Measurements from ENCODE around the gene RECQL. TPM values are rescaled to one million over a fixed set of nuclear protein-coding genes. Genes with fewer than 3 reads are reported as not detected.

Gene RECQL
- total RNA-seq, 1 experiment from 2014 or later: 38.2 TPM

- Histone ChIP-seq H3K9ac (ENCODE audit: low read length) (no peak overlapping the region), H3K4me3 (ENCODE audit: low read length) (no peak overlapping the region), H3F3A (ENCODE audit: low read length, unreplicated experiment) (no peaks in the 10 kb centered on the region), H3K4me1 (ENCODE audit: insufficient read depth, low read length) (no peaks in the 10 kb centered on the region), H3K36me3 (ENCODE audit: low read depth, low read length) (peaks cover 9% of the 10 kb centered on the region), H2AFZ (ENCODE audit: low read length) (no peak overlapping the region), H3K27ac (ENCODE audit: low read length) (no peak overlapping the region), H4K20me1 (ENCODE audit: low read length) (no peaks in the 10 kb centered on the region), H3K9me2 (replicated peaks; ENCODE audit: low read length) (no peaks in the 10 kb centered on the region), H3K4me2 (ENCODE audit: low read length) (no peak overlapping the region), H3K27me3 (ENCODE audit: low read length) (no peaks in the 10 kb centered on the region), H3K79me2 (ENCODE audit: low read length) (no peaks in the 10 kb centered on the region), H3K9me3 (ENCODE audit: low read length) (no peaks in the 10 kb centered on the region)
- ATAC-seq (no peak), DNase-seq (no peak)
- intact Hi-C loops (cut with micrococcal nuclease): no loop called here
- TF ChIP-seq EZH2 (IDR thresholded peaks at IDR 0.05; ENCODE audit: low read length, unreplicated experiment): no peak
- TF ChIP-seq EZH2phosphoT487 (IDR thresholded peaks at IDR 0.05; ENCODE audit: borderline replicate concordance, low read length): no peak
- TF ChIP-seq, protein P1, sequence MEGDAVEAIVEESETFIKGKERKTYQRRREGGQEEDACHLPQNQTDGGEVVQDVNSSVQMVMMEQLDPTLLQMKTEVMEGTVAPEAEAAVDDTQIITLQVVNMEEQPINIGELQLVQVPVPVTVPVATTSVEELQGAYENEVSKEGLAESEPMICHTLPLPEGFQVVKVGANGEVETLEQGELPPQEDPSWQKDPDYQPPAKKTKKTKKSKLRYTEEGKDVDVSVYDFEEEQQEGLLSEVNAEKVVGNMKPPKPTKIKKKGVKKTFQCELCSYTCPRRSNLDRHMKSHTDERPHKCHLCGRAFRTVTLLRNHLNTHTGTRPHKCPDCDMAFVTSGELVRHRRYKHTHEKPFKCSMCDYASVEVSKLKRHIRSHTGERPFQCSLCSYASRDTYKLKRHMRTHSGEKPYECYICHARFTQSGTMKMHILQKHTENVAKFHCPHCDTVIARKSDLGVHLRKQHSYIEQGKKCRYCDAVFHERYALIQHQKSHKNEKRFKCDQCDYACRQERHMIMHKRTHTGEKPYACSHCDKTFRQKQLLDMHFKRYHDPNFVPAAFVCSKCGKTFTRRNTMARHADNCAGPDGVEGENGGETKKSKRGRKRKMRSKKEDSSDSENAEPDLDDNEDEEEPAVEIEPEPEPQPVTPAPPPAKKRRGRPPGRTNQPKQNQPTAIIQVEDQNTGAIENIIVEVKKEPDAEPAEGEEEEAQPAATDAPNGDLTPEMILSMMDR (conservative IDR thresholded peaks at IDR 0.05; ENCODE audit: low read depth, low read length): no peak
- ChIA-PET POLR2A (ENCODE audit: unreplicated experiment) (no interaction called here), CTCF (no interaction called here)
- no TSS peak for BruUV-seq (replicated peaks)
Observed at GRCh38 chr12:21518451-21518850, 17.0 kb upstream of the RECQL start.

GRCh38 chr12:21516281-21516680, 14.8 kb upstream of the RECQL start:
- peaks cover 9% of the 10 kb centered on the region for H3K36me3 ChIP-seq (ENCODE audit: low read depth, low read length)
- H3K9me2 ChIP-seq (replicated peaks; ENCODE audit: low read length): no peaks in the 10 kb centered on the region
- TF ChIP-seq EZH2phosphoT487 (IDR thresholded peaks at IDR 0.05; ENCODE audit: borderline replicate concordance, low read length) (no peak), EZH2 (IDR thresholded peaks at IDR 0.05; ENCODE audit: low read length, unreplicated experiment) (no peak)
- TF ChIP-seq, protein P1 (conservative IDR thresholded peaks at IDR 0.05; ENCODE audit: low read depth, low read length): no peak
- no peaks in the 10 kb centered on the region for H3K27me3 ChIP-seq (ENCODE audit: low read length)
- intact Hi-C loops (cut with micrococcal nuclease): no loop called here
- CTCF ChIA-PET: no interaction called here
- POLR2A ChIA-PET (ENCODE audit: unreplicated experiment): no interaction called here
- H3K4me1 ChIP-seq (ENCODE audit: insufficient read depth, low read length): no peaks in the 10 kb centered on the region
- DNase-seq (no peak), ATAC-seq (no peak)
- H3K4me2 ChIP-seq (ENCODE audit: low read length): no peak overlapping the region
- H2AFZ ChIP-seq (ENCODE audit: low read length): no peak overlapping the region
- H4K20me1 ChIP-seq (ENCODE audit: low read length): no peaks in the 10 kb centered on the region
- no peak overlapping the region for H3K27ac ChIP-seq (ENCODE audit: low read length)
- no TSS peak for BruUV-seq (replicated peaks)
- no peaks in the 10 kb centered on the region for H3F3A ChIP-seq (ENCODE audit: low read length, unreplicated experiment)
- H3K4me3 ChIP-seq (ENCODE audit: low read length): no peak overlapping the region
- no peaks in the 10 kb centered on the region for H3K9me3 ChIP-seq (ENCODE audit: low read length)
- H3K79me2 ChIP-seq (ENCODE audit: low read length): no peaks in the 10 kb centered on the region
- no peak overlapping the region for H3K9ac ChIP-seq (ENCODE audit: low read length)

DNA sequence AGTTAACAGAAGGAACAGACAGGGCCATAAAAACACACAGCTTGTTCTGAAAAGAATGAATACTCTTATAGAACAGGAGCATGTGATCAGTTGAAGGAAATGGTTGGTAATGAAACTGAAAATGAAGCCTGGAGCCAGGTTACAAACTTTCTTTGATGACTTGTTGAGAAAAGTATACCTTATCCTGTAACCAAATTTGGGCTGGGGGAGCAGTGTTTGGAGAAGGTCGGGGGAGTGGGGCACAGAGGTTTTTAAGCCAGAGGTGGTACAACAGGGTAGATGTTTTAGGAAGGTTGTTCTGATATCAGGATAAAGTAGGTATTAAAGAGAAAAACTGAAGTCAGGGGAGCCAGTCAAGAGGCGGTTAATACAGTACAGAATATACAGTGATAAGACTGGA, 8.3 kb upstream of the RECQL start:
- no peaks in the 10 kb centered on the region for H3K9me2 ChIP-seq (replicated peaks; ENCODE audit: low read length)
- intact Hi-C loops (cut with micrococcal nuclease): no loop called here
- CTCF ChIA-PET: no interaction called here
- H3K9me3 ChIP-seq (ENCODE audit: low read length): no peaks in the 10 kb centered on the region
- POLR2A ChIA-PET (ENCODE audit: unreplicated experiment): no interaction called here
- H3K9ac ChIP-seq (ENCODE audit: low read length): no peak overlapping the region
- H3F3A ChIP-seq (ENCODE audit: low read length, unreplicated experiment): no peaks in the 10 kb centered on the region
- DNase-seq: no peak
- H3K79me2 ChIP-seq (ENCODE audit: low read length): peaks cover 30% of the 10 kb centered on the region
- H4K20me1 ChIP-seq (ENCODE audit: low read length): peaks cover 9% of the 10 kb centered on the region; the same call in 1 of the 2 replicates
- TF ChIP-seq, protein P1 (conservative IDR thresholded peaks at IDR 0.05; ENCODE audit: low read depth, low read length): no peak
- TF ChIP-seq EZH2phosphoT487 (IDR thresholded peaks at IDR 0.05; ENCODE audit: borderline replicate concordance, low read length): no peak
- no peak overlapping the region for H3K27ac ChIP-seq (ENCODE audit: low read length)
- no TSS peak for BruUV-seq (replicated peaks)
- H3K27me3 ChIP-seq (ENCODE audit: low read length): no peaks in the 10 kb centered on the region
- no peak overlapping the region for H3K4me3 ChIP-seq (ENCODE audit: low read length)
- peaks cover 7% of the 10 kb centered on the region for H3K36me3 ChIP-seq (ENCODE audit: low read depth, low read length)
- H2AFZ ChIP-seq (ENCODE audit: low read length): no peak overlapping the region
- no peak for ATAC-seq
- H3K4me2 ChIP-seq (ENCODE audit: low read length): no peak overlapping the region
- H3K4me1 ChIP-seq (ENCODE audit: insufficient read depth, low read length): no peaks in the 10 kb centered on the region
